HG03064 (cell line): ENCODE measurements around the gene STOX2.

Experiments
- ATAC-seq: cut with Tn5 transposase; IDR thresholded peaks from one replicate; pipeline ENCODE4 v1.9.1; 2021; ENCODE audit warnings: low read depth; ENCODE audit not compliant: unreplicated experiment

The STOX2 gene

DNA sequence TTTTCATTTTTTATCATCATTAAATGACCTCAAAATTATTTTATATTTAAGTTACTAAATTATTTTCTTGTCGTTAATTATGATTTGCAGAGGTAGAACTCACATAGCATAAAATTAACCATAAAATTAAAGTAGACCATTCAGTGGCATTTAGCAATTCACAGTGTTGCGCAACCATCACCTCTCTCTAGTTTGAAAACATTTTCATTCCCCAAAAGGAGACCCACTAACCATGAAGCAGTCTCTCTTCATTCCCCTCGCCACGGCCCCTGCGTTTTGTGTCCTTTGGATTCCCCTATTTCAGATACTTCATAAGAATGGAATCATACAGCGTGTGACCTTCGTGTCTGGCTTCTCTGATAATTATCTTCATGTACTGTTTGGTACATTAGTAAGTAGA is 157.7 kb downstream of the STOX2 start:
- no peak for ATAC-seq

DNA sequence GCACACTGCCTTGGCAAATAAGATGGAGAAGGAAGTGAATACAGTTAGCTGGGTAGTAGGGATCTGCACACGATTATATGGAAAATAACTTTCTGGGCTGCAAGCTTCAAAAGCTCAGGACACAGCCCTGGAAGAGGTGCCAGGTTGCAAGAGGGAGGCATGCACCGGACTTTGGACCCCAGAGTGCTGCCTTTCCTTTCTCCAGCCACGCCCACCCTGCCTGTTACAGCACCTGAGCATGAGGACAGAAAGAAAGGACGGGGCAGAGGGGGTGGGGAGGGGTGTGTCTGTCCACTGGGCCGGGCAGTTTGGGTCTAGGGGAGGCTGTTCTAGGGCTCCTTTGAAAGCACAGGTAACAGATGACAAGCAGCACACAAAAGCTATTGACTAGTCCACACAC is 159.8 kb downstream of the STOX2 start:
- no peak for ATAC-seq

DNA sequence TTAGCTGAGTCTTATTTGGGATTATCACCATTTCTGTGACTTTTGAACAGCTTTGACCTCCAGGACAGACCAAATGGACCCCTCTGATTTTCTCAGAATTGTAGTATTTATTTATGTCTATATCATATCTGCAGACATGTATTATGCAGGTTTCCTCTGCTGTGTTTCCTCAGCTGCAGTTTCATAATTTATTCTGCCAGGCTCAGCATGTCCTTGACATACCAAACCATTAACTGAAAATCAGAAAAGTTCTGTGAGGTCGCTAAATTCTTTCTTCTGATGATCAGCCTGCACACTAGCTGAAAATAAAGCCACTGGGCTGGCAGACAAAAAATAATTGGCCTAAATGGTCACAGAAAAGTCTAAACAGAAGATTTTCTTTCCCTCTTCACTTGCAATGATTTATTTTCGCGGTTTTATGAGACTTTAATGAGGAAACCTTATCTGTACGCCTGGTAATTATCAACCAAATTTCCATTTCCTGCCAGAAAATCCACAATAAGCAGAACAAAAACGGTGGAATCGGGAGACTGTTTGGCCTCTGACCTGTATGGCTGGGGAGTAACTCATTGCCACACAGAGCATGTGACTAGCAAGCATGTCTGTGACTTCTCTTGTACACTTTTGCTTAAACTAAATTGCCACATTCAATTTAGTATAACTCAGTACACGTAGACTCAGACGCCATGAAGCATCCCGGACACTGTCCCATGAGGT is 161.6 kb downstream of the STOX2 start:
- no peak for ATAC-seq

DNA sequence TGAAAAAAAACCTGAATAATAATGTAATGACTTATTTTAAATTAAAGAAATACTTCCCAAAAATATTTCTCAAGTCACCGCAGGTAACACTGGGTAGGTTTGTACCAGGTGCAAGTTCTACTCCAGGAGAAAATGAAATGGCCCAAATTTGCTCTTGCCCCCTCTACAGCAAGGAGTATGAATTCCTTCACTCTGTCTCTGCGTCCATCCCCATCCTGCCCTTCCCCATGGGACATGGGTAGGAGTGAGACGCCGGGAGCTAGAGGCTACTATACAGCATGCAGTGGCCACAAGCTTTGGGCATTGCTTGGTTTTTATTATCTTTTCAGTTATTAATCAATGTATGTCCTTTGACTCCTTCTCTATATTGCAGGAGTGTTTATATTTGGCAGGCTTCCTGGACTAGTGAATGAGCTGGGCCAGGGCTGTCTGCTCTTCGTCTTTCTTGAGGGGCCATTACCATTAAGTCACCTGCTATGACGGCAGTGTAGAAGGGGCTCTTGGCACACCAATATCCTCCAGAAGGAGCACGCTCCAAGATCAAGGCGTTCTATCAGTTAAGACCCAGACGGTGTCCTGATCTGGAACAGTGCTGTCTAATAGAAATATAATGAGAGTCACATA is 162.9 kb downstream of the STOX2 start:
- no peak for ATAC-seq
